RKO (cell line): Measurements from ENCODE around the gene KCNJ15.
A peak's percentile ranks its signal among the peaks of the same experiment; 100 is the strongest.
"Not testable (repeated sequence)": the region's sequence is repeated elsewhere in the genome, so short reads cannot be mapped to it uniquely, and the experiment has no call there.

Source experiments
- DNase-seq: peaks from one replicate; pipeline ENCODE4 v3.0.0-alpha.2; 2016; ENCODE audit warnings: low spot score

The KCNJ15 gene

DNA sequence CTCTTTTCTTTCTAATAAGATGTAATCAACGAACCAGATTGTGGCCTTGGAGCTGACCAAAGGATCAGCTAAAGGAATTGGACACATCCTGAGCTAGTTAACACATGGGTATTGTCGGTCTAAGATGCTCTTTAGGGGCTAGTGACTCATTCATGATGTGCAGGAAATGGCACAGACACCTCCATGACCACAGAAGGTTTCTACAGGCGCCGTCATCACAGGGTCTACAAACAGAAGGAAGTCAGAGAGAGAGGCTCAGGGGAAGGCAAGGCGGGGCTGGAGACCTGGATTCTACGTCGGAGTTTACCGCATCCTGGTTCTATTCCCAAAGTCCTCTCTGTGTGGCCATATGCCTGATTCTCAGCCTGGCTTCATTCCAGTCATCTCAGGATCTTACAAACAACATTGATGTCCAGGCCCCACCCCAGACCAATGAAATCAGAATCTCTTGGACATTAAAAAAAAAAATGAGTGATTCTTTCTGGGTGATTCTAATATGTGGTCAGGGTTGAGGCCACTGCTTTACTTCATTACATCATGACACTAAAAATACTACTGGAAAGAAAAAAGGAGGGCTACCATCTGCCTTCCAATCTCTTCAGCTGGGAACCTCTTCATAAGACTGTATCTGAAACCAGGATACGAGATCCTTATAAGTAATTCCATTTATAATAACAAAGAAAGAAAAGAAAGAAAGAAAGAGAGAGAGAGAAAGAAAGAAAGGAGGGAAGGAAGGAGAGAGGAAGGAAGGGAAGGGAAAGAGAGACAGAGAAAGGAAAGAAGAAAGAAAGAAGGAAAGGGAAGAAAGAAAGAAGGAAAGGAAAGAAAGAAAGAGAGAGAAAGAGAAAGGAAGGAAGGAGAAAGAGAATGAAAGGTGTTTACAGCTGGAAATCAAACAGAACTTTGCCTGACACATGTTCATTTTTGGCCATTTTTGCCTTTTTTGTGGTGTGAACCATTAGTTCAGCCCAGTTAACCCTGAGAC, 11.6 kb upstream of the KCNJ15 start:
- DNase-seq = peak; percentile 18

DNA sequence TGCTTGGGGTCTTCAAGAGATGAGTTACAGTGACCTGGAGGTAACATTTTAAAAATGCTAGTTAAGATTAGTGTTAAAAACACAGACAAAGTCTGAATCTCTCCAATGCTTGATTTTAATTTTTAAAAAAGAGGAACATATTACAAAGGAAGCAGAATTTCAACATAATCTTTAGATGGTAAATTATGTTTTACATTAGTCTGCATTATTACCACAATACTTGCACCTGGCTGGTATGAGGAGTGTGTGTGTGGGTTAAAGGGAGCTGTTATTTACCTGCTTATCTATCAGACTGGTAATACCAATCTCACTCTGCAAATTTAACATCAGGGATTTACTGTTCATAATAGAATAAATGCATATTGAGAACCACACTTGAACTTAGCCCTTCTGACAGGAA, 10.3 kb upstream of the KCNJ15 start:
- no peak for DNase-seq

GRCh38 chr21:38247054-38247453, 9.7 kb upstream of the KCNJ15 start:
- not testable (repeated sequence) for DNase-seq

- DNase-seq = no peak
Observed at GRCh38 chr21:38247738-38248510, 8.9 kb upstream of the KCNJ15 start.

GRCh38 chr21:38249256-38249655, 7.5 kb upstream of the KCNJ15 start:
- DNase-seq = no peak

DNA sequence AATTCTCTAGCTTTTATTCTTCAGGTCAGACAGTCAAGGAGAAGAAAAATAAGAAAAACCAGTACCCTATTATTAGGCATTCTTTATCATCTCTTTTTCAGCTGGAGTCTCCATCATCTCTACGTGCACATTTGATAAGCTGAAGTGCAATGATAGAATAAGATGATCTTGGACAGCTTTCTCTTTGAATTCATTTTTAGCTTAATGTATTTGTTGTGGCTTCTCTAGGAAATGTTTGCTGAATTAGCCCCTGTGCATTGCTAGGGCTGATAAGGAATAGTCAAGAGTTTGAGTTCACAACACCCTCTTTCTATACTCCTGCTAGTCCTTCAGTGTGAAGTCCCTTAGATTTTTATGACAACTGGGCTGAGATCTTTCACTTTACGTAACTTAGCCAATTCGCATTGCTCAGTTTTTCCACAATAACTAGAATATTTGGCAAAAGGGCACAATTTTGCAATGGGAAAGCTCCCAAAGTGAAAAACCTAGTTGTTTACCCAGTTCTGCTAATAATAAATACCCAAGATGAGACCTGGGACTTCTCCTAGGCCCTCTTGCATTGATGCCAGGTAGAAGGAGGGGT, 7.0 kb upstream of the KCNJ15 start:
- DNase-seq = no peak

DNA sequence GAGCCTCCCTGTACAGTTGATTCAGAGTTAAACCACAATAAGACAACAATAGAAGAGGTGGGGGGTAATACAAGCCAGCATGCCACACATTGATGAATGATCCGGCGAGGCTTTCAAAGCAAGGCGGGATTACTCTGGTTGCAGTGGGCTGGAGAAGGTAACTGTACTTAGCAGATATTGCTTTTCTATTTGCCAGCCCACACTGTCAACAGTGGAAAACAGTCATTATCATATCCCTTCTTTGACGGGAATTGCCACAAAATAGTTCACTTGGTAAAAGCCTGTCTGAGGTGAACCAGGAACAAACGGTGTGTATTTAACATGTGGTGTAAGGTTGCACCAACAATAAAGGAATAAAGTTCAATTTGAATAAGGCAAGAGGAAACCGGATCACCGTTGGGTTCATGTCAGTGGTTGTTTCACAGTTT, 5.8 kb upstream of the KCNJ15 start:
- no peak for DNase-seq

DNA sequence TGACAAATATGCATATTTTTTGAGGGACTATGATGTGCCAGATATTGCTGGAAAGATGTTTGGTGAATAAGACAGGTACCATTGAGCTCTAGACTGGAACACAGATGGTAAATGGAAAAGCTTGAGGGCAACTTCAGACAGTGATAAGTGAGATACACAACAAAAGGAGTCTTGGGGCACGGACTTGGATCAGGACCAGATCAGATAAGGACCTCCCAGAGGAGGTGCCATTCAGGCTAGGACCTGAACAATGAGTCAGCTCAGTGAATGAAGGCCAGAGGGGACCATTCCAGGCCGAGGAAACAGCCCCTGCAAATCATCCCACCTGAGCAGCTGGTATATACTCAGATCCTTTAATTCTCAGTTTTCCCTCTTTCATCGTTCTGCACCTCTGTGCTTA, 1.8 kb upstream of the KCNJ15 start:
- DNase-seq = no peak

DNA sequence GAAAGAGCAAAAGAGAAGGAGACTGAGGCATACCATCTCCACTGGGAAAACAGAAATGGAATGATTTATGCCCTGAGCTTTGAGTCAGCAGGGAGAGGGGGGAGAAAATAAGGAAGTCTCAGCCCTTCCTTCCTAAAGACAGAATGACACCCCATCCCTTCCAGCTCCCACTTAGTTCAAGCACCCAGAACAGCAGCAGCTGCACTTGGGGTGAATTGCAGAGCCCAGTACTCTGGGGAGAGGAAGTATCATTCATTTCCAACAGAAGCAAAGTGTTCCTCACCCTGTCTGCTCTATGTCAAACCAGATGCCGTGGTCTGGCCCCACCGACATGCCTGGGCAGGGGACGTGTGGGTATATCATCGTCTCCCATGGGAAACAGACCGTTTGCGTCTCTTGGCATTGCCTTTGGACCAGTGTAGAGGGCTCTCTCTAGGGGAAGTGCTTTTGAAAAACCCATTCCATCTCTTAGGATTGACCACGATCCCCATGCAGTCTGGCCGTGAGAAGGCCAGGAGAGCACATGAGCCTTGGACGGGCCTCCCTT, 1.1 kb upstream of the KCNJ15 start:
- no peak for DNase-seq

- no peak for DNase-seq
Observed at GRCh38 chr21:38257667-38258066, 876 bp downstream of the KCNJ15 start.

GRCh38 chr21:38258521-38259485, 2.0 kb downstream of the KCNJ15 start:
- DNase-seq = no peak

- DNase-seq = no peak
Observed at GRCh38 chr21:38259665-38260064, 2.9 kb downstream of the KCNJ15 start.

GRCh38 chr21:38260426-38260825, 3.6 kb downstream of the KCNJ15 start:
- no peak for DNase-seq

DNA sequence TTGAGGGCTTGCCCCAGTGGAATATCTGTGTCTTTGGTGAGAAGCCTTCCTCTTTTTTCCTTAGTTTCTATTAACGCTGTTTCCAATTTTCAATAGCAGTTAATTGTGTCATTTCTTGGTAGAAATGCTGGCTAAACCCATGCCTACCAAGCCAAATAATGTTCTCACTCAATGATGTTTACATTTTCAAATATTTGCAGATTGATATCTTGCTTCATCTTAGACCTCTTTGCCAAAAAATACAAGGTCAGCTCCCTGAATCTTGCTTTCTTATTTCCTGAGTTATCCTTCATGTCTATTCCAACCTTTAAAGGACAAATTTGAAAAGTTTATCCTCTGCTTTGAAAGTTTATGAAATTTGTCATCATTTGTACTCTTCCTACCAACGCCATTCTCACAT, 5.1 kb downstream of the KCNJ15 start:
- no peak for DNase-seq

DNA sequence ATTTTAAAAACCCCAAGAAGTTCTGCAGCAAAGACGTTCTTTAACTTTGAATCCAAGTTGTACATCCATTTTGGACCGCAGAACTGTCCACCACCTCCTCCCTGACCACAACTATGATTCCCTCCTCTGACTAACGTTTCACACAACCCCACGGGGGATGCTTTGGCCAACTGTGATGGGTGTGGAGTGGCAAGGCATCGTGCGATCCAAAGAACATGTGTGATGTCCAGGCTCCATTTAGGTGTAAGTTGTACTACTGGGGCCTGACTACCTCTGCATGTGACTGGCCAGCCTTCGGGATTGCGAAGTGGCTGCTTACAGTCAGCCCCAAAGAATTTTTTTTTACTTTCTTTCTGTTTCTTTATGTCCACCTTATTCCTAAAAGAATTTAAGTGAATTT, 6.7 kb downstream of the KCNJ15 start:
- no peak for DNase-seq

- no peak for DNase-seq
Observed at GRCh38 chr21:38264571-38264970, 7.8 kb downstream of the KCNJ15 start.

DNA sequence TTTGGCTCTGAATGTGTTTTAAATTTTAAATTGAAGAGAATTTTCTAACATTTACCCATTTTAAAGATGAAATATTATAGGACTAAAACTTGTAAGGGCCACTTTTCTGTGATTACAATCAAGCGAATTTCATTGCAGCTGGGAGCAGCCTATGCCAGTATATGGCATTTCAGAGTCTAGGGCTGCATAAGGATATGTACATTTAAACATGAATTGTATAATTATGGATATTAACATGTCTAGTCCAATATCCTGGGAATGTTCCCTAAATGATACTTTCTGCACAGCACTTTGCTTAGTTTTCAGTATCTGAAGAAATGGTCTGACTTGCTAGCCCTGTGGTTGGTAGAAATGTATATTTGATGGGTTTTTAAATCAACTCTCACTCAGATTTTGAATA, 8.4 kb downstream of the KCNJ15 start:
- no peak for DNase-seq

DNA sequence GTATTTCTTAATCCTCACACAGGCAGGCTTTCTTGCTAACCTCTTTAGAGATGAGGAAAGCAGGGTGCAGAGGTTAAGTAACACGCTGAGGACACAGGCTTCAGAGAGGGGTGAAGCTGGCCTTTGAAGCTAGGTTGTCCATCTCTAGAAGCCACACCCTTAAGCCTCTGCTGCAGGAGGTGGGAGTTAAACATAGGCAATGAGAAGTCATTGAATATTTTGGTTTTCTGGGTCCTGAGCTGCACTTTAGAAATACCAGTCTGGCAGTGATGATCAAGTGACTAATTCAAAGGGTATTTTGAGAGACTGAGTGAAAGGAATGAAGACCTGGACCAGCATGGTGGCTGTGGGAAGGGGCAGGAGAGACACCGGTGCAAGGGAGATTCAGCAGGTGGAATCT, 9.9 kb downstream of the KCNJ15 start:
- DNase-seq = no peak

GRCh38 chr21:38267136-38267755, 10.5 kb downstream of the KCNJ15 start:
- DNase-seq = no peak

DNA sequence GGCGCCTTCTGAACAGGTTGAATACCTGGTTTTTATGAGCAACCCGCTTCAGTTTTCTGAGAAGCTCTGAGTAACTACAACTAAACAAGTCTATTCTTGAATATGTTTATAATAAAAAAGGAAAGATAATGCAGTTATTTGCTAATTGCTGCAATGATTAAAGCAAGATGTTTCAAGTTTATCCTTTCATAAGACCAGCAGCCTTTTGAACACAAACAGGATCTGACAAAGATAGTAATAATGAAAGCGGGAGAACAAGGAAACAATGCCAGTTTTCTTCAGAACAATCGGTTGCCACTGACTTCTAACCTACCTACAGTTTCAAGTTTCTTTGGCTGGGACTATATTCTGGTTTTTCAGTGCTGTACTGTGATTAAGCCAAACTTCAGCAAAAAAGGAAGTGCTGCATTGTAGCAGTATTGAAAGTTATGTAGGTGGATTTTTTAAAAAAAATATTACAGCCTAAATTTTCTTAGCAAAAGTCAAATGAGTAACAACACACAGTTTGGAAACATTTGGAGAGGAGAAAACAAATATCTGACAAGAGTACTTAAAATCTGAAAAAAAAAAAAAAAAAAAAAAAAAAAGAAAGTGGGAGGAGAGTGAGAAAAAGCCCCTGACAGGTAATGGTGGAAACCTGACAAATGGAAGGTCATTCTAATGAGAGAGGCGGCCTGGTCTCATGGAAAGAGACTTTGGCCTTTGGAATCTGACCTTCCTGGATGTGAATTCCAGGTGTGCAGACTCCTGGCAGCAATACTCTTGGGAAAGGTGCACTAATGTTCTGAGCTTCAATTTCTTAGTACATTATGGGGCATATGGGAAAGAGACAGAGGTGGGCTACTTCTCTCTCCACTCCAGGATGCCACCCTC, 11.4 kb downstream of the KCNJ15 start:
- DNase-seq = no peak
